GM21390 (cell line): ENCODE measurements around the gene CROCC.

Source experiments
- ATAC-seq: cut with Tn5 transposase; IDR thresholded peaks from one replicate; pipeline ENCODE4 v1.9.1; 2021; ENCODE audit not compliant: unreplicated experiment

The CROCC gene

GRCh38 chr1:16980473-16981268, 58.9 kb downstream of the CROCC start, which contains the start of gene MFAP2:
Gene MFAP2, minus strand, starts transcription at chr1:16980620. Its CDS starts 2,347 bp downstream, at chr1:16978273.
- no peak for ATAC-seq

- ATAC-seq: no peak
These were observed 59.6 kb downstream of the CROCC start for GRCh38 chr1:16981269-16981849.

- no peak for ATAC-seq
These were observed 61.2 kb downstream of the CROCC start for GRCh38 chr1:16982902-16983301.

- no peak for ATAC-seq
These were observed 61.9 kb downstream of the CROCC start for GRCh38 chr1:16983649-16984048.

- ATAC-seq: no peak
These were observed 63.0 kb downstream of the CROCC start for GRCh38 chr1:16984717-16985116.

GRCh38 chr1:16986113-16986512, 64.4 kb downstream of the CROCC start:
- no peak for ATAC-seq

- ATAC-seq: no peak
These were observed 64.8 kb downstream of the CROCC start for GRCh38 chr1:16986560-16986959.

GRCh38 chr1:16986962-16987361, 65.2 kb downstream of the CROCC start:
- ATAC-seq: no peak

- no peak for ATAC-seq
These were observed 66.5 kb downstream of the CROCC start for GRCh38 chr1:16988210-16988609.

GRCh38 chr1:16989676-16990391, 68.1 kb downstream of the CROCC start:
- ATAC-seq: no peak

GRCh38 chr1:16991571-16991970, 69.8 kb downstream of the CROCC start:
- no peak for ATAC-seq

- ATAC-seq: no peak
These were observed 70.4 kb downstream of the CROCC start for GRCh38 chr1:16992102-16992501.

GRCh38 chr1:16992675-16993074, 70.9 kb downstream of the CROCC start:
- no peak for ATAC-seq

- no peak for ATAC-seq
These were observed 71.8 kb downstream of the CROCC start for GRCh38 chr1:16993521-16994038.

- no peak for ATAC-seq
These were observed 75.1 kb downstream of the CROCC start for GRCh38 chr1:16996845-16997244.

- ATAC-seq: no peak
These were observed 76.9 kb downstream of the CROCC start for GRCh38 chr1:16998589-16998988.

- no peak for ATAC-seq
These were observed 78.1 kb downstream of the CROCC start for GRCh38 chr1:16999863-17000262.

GRCh38 chr1:17001760-17002523, 80.2 kb downstream of the CROCC start:
- ATAC-seq: no peak

GRCh38 chr1:17002524-17002902, 80.8 kb downstream of the CROCC start:
- ATAC-seq: no peak

GRCh38 chr1:17004466-17005364, 83.0 kb downstream of the CROCC start:
- no peak for ATAC-seq
